ENCODE data around the gene ADCK1. TPM values are rescaled to one million over a fixed set of nuclear protein-coding genes. Genes with fewer than 3 reads are reported as not detected.
"Not testable (repeated sequence)": the region's sequence is repeated elsewhere in the genome, so short reads cannot be mapped to it uniquely, and the experiment has no call there.

The ADCK1 gene
- total RNA-seq, 1 donor from 2014 or later, result 10.8 TPM

- Histone ChIP-seq H3K36me3 (no peaks in the 10 kb centered on the region), H3K27ac (no peak overlapping the region), H3K4me3 (no peak overlapping the region), H3K27me3 (no peaks in the 10 kb centered on the region), H3K9me3 (no peaks in the 10 kb centered on the region), H3K4me1 (no peaks in the 10 kb centered on the region)
- intact Hi-C loops (cut with DNase I), result no loop called here
- DNase-seq (ENCODE audit: extremely low spot score in 2 of 2), result no peak
- no peak for TF ChIP-seq POLR2AphosphoS5 (IDR thresholded peaks at IDR 0.05; ENCODE audit: insufficient read depth in 1 of 2, low read depth in 1 of 2)
- no peak for TF ChIP-seq POLR2A (IDR thresholded peaks at IDR 0.05)
- TF ChIP-seq, protein P1, sequence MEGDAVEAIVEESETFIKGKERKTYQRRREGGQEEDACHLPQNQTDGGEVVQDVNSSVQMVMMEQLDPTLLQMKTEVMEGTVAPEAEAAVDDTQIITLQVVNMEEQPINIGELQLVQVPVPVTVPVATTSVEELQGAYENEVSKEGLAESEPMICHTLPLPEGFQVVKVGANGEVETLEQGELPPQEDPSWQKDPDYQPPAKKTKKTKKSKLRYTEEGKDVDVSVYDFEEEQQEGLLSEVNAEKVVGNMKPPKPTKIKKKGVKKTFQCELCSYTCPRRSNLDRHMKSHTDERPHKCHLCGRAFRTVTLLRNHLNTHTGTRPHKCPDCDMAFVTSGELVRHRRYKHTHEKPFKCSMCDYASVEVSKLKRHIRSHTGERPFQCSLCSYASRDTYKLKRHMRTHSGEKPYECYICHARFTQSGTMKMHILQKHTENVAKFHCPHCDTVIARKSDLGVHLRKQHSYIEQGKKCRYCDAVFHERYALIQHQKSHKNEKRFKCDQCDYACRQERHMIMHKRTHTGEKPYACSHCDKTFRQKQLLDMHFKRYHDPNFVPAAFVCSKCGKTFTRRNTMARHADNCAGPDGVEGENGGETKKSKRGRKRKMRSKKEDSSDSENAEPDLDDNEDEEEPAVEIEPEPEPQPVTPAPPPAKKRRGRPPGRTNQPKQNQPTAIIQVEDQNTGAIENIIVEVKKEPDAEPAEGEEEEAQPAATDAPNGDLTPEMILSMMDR (IDR thresholded peaks at IDR 0.05), result no peak
Measured at GRCh38 chr14:77786148-77786547, 13.8 kb upstream of the ADCK1 start.

- DNase-seq (ENCODE audit: extremely low spot score in 2 of 2), result no peak
- H3K4me1 ChIP-seq, result no peaks in the 10 kb centered on the region
- no peaks in the 10 kb centered on the region for H3K9me3 ChIP-seq
- intact Hi-C loops (cut with DNase I), result no loop called here
- H3K36me3 ChIP-seq, result no peaks in the 10 kb centered on the region
- no peak overlapping the region for H3K4me3 ChIP-seq
- no peaks in the 10 kb centered on the region for H3K27me3 ChIP-seq
- TF ChIP-seq POLR2A (IDR thresholded peaks at IDR 0.05), result no peak
- TF ChIP-seq, protein P1 (IDR thresholded peaks at IDR 0.05), result no peak
- no peak for TF ChIP-seq POLR2AphosphoS5 (IDR thresholded peaks at IDR 0.05; ENCODE audit: insufficient read depth in 1 of 2, low read depth in 1 of 2)
- H3K27ac ChIP-seq, result no peak overlapping the region
Measured at GRCh38 chr14:77790566-77791224, 9.2 kb upstream of the ADCK1 start.

DNA sequence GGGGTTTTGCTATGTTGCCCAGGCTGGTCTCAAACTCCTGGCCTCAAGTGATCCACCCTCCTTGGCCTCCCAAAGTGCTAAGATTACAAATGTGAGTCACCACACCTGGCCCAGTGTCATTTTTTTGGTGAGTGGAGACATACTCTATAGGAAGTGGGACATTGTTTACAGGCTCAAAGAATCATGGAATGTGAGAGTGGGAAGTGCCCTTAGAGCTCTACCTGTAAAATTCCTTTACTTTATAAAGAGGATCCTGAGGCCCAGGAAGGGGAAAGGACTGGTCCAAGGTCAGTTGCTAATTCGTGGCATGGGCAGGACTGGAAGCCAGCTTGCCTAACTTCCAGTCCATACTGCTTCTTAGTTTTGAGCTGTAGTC, 8.7 kb upstream of the ADCK1 start:
- no peaks in the 10 kb centered on the region for H3K9me3 ChIP-seq
- H3K36me3 ChIP-seq, result no peaks in the 10 kb centered on the region
- no peak for DNase-seq (ENCODE audit: extremely low spot score in 2 of 2)
- no peak for TF ChIP-seq POLR2A (IDR thresholded peaks at IDR 0.05)
- TF ChIP-seq, protein P1 (IDR thresholded peaks at IDR 0.05), result no peak
- no peak for TF ChIP-seq POLR2AphosphoS5 (IDR thresholded peaks at IDR 0.05; ENCODE audit: insufficient read depth in 1 of 2, low read depth in 1 of 2)
- no peak overlapping the region for H3K27ac ChIP-seq
- no peak overlapping the region for H3K4me3 ChIP-seq
- H3K4me1 ChIP-seq, result no peaks in the 10 kb centered on the region
- intact Hi-C loops (cut with DNase I), result no loop called here
- H3K27me3 ChIP-seq, result no peaks in the 10 kb centered on the region

DNA sequence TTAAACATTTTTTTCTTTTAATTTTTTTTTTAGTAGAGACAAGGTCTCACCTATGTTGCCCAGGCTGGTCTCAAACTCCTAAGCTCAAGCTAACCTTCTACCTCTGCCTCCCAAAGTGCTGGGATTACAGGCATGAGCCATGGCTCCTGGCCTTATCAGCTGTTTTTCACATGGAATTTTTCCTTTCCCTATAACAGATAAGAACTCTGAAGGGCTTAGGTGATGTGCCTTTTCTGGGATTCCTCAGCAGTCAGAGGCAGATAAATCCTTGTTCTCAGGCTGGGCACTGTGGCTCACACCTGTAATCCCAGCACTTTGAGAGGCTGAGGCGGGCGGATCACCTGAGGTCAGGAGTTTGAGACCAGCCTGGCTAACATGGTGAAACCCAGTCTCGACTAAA, 6.7 kb upstream of the ADCK1 start:
- DNase-seq (ENCODE audit: extremely low spot score in 2 of 2); H3K27me3 ChIP-seq; H3K9me3 ChIP-seq; H3K27ac ChIP-seq; H3K36me3 ChIP-seq; H3K4me3 ChIP-seq; H3K4me1 ChIP-seq; intact Hi-C loops (cut with DNase I): not testable (repeated sequence)

GRCh38 chr14:77794357-77794756, 5.6 kb upstream of the ADCK1 start:
- H3K9me3 ChIP-seq, result no peaks in the 10 kb centered on the region
- H3K36me3 ChIP-seq, result no peaks in the 10 kb centered on the region
- intact Hi-C loops (cut with DNase I), result no loop called here
- DNase-seq (ENCODE audit: extremely low spot score in 2 of 2), result no peak
- H3K4me3 ChIP-seq, result no peak overlapping the region
- no peaks in the 10 kb centered on the region for H3K27me3 ChIP-seq
- no peak overlapping the region for H3K27ac ChIP-seq
- H3K4me1 ChIP-seq, result no peaks in the 10 kb centered on the region
- no peak for TF ChIP-seq POLR2A (IDR thresholded peaks at IDR 0.05)
- TF ChIP-seq, protein P1 (IDR thresholded peaks at IDR 0.05), result no peak
- no peak for TF ChIP-seq POLR2AphosphoS5 (IDR thresholded peaks at IDR 0.05; ENCODE audit: insufficient read depth in 1 of 2, low read depth in 1 of 2)

DNA sequence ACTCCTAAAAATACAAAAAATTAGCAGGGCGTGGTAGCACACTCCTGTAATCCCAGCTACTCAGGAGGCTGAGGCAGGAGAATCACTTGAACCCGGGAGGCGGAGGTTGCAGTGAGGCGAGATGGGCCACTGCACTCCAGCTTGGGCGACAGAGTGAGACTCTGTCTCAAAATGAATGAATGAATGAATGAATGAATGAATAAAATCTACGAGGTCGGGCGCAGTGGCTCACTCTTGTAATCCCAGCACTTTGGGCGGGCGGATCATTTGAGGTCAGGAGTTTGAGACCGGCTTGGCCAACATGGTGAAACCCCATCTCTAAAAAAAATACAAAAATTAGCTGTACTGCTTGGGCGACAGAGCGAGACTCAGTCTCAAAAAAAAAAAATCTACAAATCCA, 453 bp upstream of the ADCK1 start:
- intact Hi-C loops (cut with DNase I); H3K36me3 ChIP-seq; H3K9me3 ChIP-seq; H3K27me3 ChIP-seq; DNase-seq (ENCODE audit: extremely low spot score in 2 of 2); H3K4me1 ChIP-seq: not testable (repeated sequence)
- H3K4me3 ChIP-seq, result peak overlapping the region; percentile 66 to 77
- H3K27ac ChIP-seq, result peak overlapping the region; percentile 83

Measured in vagina (tissue), 2 donors.